ENCODE results near the gene GUCY2C. TPM values are rescaled to one million over a fixed set of nuclear protein-coding genes. Genes with fewer than 3 reads are reported as not detected.

Gene GUCY2C
- total RNA-seq, 1 donor from 2014 or later, result not detected

- Histone ChIP-seq H3K27ac (no peak overlapping the region), H3K9me3 (no peaks in the 10 kb centered on the region), H3K36me3 (no peaks in the 10 kb centered on the region), H3K4me3 (no peak overlapping the region), H3K4me1 (no peaks in the 10 kb centered on the region), H3K27me3 (no peaks in the 10 kb centered on the region)
- no peak for ATAC-seq
- TF ChIP-seq CTCF (IDR thresholded peaks at IDR 0.05), result no peak
- DNase-seq, result no peak
- intact Hi-C loops (cut with DNase I), result no loop called here
These were observed 58.3 kb downstream of the GUCY2C start for GRCh38 chr12:14638066-14638465.

GRCh38 chr12:14635776-14636175, 60.6 kb downstream of the GUCY2C start:
- no peak for ATAC-seq

GRCh38 chr12:14630793-14631192, 65.6 kb downstream of the GUCY2C start:
- Histone ChIP-seq H3K36me3 (no peaks in the 10 kb centered on the region), H3K27me3 (no peaks in the 10 kb centered on the region), H3K4me3 (no peak overlapping the region), H3K4me1 (no peaks in the 10 kb centered on the region), H3K27ac (no peak overlapping the region), H3K9me3 (no peaks in the 10 kb centered on the region)
- DNase-seq, result no peak
- TF ChIP-seq CTCF (IDR thresholded peaks at IDR 0.05), result no peak
- intact Hi-C loops (cut with DNase I), result no loop called here
- ATAC-seq, result no peak

More at GRCh38 chr12:14635776-14636175, 60.6 kb downstream of the GUCY2C start:
- Histone ChIP-seq H3K27ac (no peak overlapping the region), H3K9me3 (no peaks in the 10 kb centered on the region), H3K4me3 (no peak overlapping the region), H3K36me3 (no peaks in the 10 kb centered on the region), H3K4me1 (no peaks in the 10 kb centered on the region), H3K27me3 (no peaks in the 10 kb centered on the region)
- no peak for DNase-seq
- intact Hi-C loops (cut with DNase I), result no loop called here
- TF ChIP-seq CTCF (IDR thresholded peaks at IDR 0.05), result no peak

GRCh38 chr12:14629832-14630710, 66.3 kb downstream of the GUCY2C start:
- Histone ChIP-seq H3K36me3 (no peaks in the 10 kb centered on the region), H3K27me3 (no peaks in the 10 kb centered on the region), H3K4me1 (no peaks in the 10 kb centered on the region), H3K27ac (no peak overlapping the region), H3K4me3 (no peak overlapping the region), H3K9me3 (no peaks in the 10 kb centered on the region)
- intact Hi-C loops (cut with DNase I), result no loop called here
- ATAC-seq (peak; percentile 100), DNase-seq (no peak)
- peak; percentile 97 for TF ChIP-seq CTCF (IDR thresholded peaks at IDR 0.05)

GRCh38 chr12:14628771-14629170, 67.6 kb downstream of the GUCY2C start:
- intact Hi-C loops (cut with DNase I), result no loop called here
- no peak overlapping the region for H3K27ac ChIP-seq
- H3K9me3 ChIP-seq, result no peaks in the 10 kb centered on the region
- no peak overlapping the region for H3K4me3 ChIP-seq
- H3K27me3 ChIP-seq, result no peaks in the 10 kb centered on the region
- ATAC-seq, result no peak
- no peak for DNase-seq
- no peaks in the 10 kb centered on the region for H3K36me3 ChIP-seq
- H3K4me1 ChIP-seq, result no peaks in the 10 kb centered on the region
- TF ChIP-seq CTCF (IDR thresholded peaks at IDR 0.05), result no peak

Data from upper lobe of right lung (tissue), 1 donor.